NCI-H2171 treated with DMSO at 0.1 percent for 48 hours (cell line): Measurements from ENCODE around the gene HSPG2.

Experiments used
- DNase-seq: peaks from one replicate; lab custom pipeline; 2025; lab: John Stamatoyannopoulos, UW

Gene HSPG2

DNA sequence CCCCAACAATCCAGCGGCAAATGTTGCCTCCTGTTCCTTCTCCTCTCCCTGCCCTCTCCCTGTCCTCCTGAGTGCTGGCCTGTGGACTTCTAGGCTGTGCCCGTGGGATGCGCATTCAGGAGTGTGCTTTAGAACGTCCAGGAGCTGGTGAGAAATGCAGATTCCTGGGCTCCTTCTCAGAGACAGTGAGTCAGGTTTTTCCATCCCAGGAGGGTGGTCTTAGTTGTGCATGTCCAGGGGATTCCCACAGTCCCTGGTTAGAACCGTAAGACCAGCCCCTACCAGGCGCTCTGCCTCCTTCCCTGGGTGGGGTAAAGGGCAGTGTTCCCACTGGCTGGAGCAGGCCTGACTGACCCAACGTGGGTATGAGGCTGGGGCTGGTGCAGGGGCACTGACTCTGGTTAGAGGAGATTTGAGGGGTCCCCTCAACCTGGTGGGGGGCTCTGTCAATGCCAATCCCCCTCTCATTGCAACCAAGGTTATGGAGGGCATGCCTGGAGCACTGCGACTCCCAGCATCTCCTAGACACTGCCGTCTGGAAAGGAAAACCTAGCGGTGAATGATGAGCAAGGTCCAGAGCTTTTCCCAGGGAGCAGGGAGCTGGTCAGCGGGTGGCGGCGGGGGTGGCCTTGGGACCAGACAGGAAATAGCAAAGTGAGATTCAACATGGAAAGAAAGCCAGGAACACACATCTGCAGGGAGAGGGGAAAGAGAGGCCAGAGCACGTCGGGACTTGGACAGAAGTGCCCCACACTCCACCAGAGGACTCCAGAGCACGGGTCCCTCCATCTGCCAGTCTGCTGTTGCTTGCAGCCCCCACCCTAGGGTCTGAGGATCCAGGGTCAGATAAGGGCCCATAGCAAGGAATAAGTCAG is 38.5 kb downstream of the HSPG2 start:
- no peak for DNase-seq

- DNase-seq = no peak
These were observed 39.3 kb downstream of the HSPG2 start for GRCh38 chr1:21897844-21898243.

GRCh38 chr1:21896652-21897532 is 40.2 kb downstream of the HSPG2 start:
- no peak for DNase-seq

- no peak for DNase-seq
These were observed 41.1 kb downstream of the HSPG2 start for GRCh38 chr1:21896026-21896425.

DNA sequence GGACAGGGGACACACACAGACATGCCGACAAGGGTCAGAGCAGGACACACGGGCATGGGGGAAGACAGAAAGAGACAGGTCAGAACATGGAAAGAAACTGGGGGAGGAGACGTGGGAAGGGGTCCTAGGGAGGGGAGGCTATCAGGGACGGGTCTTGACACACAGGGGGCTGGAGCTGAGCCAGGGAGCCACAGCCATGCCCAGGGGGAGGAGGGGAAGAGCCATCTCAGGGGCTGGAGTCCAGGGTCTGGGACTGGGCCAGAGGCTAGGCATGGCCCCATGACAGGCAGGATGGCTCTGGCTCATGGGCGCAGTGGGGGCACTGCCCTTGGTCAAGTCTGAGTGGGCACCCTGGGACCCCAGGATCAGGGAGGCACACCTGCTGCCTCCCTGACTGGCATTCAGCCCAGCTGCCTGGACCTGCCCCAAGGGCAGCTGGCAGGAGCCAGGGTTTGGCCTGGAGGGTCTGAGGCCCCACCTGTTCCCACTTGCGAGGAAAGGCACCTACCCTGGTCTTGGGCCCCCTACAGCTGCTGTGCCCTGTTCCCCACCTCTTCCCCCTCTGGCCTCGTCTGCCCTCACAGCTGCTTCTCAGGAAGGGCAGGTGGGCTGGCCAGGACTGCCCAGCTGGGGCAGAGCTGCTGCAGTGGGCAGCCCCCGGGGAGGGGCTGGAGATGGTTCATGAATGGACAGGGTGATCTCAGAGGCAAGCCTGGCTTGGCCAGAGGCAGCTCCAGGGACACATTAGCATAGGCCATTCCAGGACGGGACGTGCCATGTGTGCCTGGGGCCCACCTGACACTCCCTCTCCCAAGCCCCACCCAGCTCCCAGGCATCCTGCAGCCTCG is 42.9 kb downstream of the HSPG2 start:
- DNase-seq = no peak

DNA sequence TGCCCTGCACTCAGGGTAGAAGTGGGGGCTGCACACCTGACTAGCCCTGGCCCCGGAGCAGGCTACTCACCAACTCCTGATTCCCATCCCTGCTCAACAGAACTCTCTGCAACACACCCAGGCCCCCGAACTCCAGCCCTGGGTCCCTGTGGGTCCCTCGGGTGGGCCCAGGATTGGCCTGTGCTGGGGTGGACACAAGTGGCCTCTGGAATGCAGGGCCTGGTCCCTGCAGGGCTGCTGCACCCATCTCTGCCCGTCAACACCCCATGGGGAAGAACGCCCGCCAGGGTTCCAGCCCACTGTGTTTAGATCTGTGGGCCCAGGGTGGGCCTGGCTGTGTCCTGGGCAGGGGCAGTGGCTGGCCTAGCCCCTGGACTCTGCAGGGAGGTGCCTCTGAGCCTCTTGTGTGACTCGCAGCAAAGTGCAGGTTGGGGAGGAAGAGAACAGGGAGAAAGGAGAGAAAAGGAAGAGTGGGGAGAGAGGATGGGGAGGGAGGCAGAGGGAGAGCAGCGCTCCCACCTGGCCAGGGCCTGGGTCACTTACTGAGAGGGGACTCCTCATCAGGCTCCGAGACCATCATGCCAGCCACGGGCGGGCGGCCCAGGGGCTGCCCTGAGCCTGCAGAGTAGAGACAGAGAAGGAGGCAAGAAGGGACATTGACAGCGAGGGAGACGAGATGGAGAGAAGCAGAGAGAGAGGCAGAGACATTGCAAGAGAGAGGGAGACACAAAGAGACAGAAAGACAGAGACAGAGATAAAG is 43.9 kb downstream of the HSPG2 start:
- DNase-seq = no peak

DNA sequence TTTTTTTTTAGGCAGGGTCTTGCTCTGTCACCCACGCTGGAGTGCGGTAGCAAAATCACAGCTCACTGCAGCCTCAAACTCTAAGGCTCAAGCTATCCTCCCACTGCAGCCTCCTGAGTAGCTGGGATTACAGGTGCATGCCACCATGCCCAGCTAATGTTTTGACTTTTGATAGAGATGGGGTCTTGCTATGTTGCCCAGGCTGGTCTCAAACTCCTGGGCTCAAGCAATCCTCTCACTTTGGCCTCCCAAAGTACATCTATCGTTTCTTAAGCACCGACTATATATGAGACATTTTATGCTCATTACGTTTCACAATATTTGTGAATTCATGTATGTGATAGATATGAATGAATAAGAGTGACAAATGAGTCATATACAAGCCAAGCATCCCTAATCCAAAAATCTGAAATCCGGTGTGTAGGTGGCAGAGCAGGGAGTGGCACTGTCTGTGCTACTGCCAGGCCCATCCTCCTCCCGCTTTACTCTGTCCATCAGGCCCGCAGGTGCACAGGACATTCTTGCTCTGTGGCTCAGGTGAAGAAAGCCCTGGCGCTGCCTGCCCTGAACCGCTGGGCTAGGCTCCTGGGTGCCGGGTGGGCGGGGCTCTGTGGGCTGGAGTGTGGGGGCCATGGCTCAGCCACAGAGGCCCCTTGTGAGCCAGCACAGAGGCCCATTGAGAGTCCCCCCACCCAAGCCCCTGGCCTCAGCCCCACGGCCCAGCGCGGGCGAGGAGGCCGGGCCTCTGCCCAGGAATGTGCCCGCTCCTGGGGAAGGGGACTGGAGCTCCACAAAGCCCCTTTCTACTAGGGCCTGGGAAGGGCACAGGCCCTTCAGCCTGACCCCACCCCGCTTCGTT is 45.3 kb downstream of the HSPG2 start:
- DNase-seq = no peak

DNA sequence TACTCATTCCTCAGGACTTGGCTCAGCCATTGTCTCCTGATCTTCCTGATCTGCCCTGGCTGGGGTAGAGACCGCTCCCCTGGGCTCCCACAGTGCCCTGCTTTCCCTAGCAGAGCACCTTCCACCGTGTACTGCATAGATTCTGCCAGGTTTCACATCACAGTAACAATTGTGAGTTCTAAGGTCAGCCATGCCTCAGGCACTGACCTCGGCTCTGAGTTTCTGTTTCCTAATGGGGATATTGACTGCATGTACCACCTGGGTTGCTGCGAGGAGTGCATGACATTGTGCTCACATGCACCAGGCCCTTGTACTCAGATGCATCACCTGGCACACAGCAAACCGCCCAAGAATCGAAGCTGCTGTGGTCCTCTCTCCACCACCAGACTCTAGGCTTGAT is 46.0 kb downstream of the HSPG2 start:
- no peak for DNase-seq

- no peak for DNase-seq
These were observed 48.6 kb downstream of the HSPG2 start for GRCh38 chr1:21888500-21888899.

GRCh38 chr1:21887796-21888195 is 49.3 kb downstream of the HSPG2 start:
- DNase-seq = no peak

GRCh38 chr1:21887216-21887736 is 49.8 kb downstream of the HSPG2 start:
- no peak for DNase-seq

GRCh38 chr1:21886486-21887215 is 50.5 kb downstream of the HSPG2 start:
- no peak for DNase-seq

- no peak for DNase-seq
These were observed 51.7 kb downstream of the HSPG2 start for GRCh38 chr1:21885236-21886037.

DNA sequence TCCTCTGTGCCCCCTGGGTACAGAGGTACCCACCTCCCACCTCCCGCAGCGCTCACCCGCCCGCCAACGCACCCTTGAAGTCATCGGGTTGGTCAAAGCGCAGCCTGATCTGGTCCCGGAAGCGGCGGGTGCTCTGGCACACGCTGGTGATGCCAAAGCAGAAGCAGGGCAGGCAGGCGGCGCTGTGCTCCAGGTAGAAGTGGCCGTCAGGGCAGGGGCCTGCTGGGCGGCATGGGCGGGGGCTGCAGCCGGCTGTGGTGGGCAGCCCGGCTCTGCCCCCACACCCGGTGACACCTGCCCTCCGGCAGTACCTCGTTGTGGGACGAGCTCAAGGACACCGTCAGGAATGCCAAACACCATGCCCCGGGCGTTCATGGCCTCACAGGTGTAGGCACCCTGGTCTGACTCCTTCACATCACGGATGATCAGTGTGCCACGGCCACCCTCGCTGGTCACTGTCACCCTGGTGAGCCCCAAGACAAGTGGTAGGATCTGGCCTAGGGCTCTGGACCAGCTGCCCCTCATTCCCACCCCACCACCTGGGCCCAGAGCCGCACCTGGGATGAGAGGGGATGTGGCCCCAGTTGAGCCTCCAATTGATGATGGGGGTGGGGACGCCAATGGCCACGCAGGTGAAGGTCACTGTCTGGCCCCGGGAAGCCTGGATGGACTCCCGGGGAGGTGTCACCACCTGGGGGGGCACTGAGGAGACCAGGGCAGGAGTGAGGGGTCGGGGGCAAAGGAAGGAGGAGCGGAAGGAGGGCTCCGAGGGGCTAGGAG is 52.5 kb downstream of the HSPG2 start:
- no peak for DNase-seq

- DNase-seq = no peak
These were observed 54.2 kb downstream of the HSPG2 start for GRCh38 chr1:21882721-21883415.

GRCh38 chr1:21881250-21881649 is 55.9 kb downstream of the HSPG2 start:
- DNase-seq = no peak

DNA sequence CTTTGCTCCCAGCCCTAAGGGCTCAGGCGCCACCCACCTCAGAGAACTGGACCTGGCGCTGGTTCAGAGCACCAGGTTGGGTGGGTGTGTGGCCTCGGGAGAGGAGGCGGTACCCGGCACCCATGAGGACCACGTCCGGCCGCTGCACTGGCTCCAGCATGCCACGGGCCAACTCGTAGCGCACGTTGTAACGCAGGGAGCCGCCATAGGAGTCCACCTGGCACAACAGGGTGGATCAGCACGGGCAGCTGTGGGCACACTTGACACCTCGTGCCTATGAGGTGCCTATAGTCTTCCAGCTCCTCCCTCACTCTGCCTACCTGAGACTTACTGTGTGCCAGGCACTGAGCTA is 56.5 kb downstream of the HSPG2 start:
- DNase-seq = no peak
